Activated CD8-positive, alpha-beta memory T cell treated with anti-CD3 and anti-CD28 coated beads, Interleukin-2, amount 50 U/mL, for 24 hours (primary cell): Measurements from ENCODE around the gene XBP1.
"Not testable (repeated sequence)": the region's sequence is repeated elsewhere in the genome, so short reads cannot be mapped to it uniquely, and the experiment has no call there.

Source experiments
- DNase-seq: peaks from one replicate; pipeline ENCODE4 v3.0.0-alpha.2; 2020; ENCODE audit errors: extremely low read depth

XBP1 gene

DNA sequence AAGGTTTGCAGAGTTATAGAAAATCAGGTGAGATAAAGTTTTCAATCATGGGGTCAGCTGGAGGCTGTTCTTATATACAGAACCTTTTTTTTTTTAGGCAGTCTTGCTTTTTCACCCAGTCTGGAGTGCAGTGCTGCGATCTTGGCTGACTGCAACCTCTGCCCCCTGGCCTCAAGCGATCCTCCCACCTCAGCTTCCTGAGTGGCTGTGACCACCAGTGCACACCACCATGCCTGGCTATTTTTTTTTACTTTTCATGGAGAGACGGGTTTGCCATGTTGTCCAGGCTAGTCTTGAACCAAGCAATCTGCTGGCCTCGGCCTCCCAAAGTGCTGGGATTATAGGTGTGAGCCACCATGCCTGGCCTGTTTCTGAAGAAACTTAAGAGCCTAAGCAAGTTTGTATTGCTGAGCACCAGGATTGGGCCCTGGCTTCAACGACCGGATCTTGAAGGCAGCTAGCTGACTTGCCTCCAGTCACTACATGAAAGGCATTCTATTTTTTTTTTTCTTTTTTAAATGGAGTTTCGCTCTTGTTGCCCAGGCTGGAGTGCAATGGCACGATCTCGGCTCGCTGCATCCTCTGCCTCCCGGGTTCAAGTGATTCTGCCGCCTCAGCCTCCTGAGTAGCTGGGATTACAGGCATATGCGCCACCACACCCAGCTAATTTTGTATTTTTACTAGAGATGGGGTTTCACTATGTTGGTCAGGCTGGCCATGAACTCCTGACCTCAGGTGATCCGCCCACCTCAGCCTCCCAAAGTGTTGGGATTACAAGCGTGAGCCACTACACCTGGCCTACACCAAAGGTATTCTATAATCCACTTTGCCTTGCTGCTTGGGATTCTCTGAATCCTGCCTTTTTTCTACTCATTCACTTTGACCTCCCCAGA is 7.6 kb downstream of the XBP1 start:
- no peak for DNase-seq

DNA sequence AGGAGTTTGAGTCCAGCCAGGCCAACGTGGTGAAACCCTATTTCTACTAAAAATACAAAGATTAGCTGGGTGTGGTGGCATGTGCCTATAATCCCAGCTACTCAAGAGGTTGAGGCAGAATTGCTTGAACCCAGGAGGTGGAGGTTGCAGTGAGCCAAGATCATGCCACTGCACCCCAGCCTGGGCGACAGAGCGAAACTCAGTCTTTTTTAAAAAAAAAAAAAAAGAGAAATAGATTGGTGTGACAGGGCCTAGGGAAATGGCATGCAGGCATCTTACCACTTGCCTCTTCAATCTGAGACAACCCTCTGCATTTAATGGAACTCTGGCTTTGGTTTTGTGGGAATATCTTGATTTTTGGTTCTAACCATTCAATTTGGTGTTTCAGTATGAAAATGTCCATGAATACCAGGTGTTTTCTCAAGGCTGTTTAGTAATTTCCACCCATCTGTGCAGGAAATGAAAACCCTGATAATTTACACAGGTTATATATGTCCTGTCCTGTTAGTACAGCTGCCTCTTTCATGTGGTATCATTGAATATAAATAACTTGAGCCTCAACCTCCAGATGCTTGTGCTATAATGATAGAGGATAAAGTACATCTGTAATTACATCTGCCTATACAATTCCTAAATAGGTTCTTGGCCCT is 8.4 kb downstream of the XBP1 start:
- no peak for DNase-seq

GRCh38 chr22:28791124-28791523 is 9.2 kb downstream of the XBP1 start:
- no peak for DNase-seq

GRCh38 chr22:28788601-28789000 is 11.8 kb downstream of the XBP1 start:
- no peak for DNase-seq

DNA sequence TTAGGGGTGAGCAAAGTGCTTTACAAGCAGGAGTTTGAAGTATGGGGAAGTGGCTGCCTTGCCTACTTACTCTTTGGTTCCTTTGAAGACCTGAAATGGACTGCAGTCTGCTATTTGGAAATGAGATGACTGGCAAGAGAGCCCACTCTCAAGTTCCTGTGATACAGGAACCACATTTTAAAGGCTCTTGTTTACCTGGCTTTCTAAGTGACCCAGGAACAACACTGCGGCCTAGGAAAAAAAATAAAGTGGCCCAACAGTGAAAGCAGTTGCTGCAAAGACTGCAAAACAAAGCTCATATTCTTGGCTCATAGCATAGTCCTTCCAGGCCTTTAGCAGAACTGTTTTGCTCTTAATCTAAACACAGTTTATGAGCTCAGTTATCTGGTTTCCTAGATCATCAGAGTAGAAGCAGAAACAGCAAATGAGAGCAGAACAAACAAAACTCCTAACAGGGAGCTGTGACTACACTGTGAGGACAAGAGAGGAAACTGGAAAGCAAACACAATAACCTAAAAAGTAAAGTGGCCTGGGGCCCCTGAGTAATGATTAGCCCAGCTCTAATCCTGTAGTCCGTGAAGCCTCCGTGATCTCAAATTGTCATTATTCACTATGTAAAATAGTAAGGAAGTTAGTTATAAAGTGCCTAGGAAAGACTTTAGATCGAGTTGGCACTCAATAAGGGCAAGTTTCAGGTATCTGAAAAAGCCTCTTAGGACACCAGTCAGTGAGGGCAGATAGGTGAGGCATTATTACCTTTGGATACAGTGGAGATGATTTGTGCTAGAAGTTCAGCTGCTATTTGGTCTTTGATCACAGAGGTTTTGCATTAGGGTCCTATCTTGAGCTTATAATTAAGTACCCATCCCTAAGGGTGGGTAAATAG is 16.3 kb downstream of the XBP1 start:
- DNase-seq, result no peak

- no peak for DNase-seq
These were observed 20.1 kb downstream of the XBP1 start for GRCh38 chr22:28780296-28780695.

DNA sequence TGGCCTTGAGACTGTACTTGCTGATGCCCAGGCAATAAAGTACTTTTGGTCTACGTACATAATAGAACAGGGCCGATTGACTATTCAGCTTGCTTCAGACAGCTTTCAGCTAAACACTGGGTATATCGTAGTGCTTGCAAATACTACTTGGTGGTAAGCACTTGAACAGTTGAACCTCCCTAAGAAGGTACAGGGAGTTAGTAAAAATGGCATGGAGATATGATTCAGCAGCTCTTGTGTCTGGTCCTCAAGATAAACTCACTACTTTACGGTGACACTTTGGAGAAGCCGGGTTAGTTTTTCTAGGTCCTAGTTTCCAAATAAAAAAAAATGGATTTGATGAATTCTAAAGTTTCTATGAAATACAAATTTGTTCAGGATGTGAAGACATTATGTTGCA is 20.5 kb downstream of the XBP1 start:
- DNase-seq, result no peak

- DNase-seq, result no peak
These were observed 26.0 kb downstream of the XBP1 start for GRCh38 chr22:28774378-28774777.

- no peak for DNase-seq
These were observed 26.9 kb downstream of the XBP1 start for GRCh38 chr22:28773461-28773867.

DNA sequence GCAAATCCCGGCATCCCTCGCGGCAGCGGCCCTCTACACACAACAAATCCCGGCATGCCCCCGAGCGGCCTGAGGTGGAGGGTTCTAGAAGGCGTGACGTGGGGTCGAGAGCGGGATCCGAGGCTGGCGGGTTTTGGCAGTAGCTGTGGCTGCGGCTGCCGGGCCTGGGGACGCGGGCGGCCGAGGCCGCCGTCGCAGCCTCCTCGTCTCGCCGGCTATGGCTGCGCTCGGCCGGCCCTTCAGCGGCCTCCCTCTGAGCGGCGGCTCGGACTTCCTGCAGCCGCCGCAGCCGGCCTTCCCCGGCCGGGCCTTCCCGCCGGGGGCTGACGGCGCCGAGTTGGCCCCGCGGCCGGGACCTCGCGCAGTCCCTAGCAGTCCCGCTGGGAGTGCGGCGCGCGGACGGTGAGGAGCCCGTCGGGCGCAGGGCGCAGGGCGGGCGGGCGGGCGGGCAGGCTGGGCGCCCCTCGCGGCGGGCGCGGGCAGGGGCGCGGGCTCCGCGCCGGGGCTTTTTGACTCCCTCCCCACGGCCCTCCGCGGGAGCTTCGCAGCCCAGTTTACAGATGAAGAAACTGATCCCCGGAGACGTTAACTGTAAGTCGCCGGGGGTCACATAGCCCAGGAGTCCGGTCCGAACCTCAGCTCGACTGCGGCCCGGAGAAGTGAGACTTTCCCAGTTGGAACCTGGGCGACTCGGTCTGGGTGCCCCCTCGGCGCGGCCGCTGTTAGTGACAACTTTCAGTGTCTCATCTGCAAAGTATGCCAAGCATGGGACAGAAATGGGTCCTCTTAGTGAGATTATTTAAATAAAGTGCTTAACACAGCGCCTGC is 27.5 kb downstream of the XBP1 start, which contains the start of gene CCDC117:
CCDC117 (plus strand) TSS at position 63 of the 828 bp plus-strand sequence; CDS start at position 218, 155 bp downstream.
- DNase-seq, result peak; percentile 81

DNA sequence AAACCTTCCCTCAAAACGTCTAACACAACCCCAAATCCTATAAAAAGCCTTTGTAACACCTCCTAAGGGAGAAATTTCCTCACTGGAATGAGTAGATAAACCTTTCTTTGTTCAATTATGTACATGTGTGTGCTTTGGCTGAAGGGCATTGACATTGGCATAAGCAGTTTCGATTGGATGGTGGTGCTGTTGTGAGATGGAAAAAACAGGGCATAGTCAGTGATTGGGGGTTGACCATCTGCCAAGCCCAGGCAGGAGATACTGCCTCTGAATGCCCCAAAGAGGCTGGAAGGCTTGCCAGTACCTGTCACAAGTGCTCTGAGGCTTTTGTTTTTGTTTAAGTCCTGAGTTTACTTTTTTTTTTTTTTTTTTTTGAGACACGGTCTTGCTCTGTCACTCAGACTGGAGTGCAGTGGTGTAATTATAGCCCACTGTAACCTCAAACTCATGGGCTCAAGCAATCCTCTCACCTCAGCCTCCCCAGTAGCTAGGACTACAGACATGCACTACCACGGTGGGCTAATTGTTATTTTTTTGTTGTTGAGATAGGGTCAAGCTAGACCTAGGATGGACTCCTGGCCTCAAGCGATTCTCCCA is 29.1 kb downstream of the XBP1 start:
- no peak for DNase-seq

- DNase-seq, result no peak
These were observed 30.8 kb downstream of the XBP1 start for GRCh38 chr22:28769394-28770085.

- DNase-seq, result no peak
These were observed 31.5 kb downstream of the XBP1 start for GRCh38 chr22:28768701-28769393.

DNA sequence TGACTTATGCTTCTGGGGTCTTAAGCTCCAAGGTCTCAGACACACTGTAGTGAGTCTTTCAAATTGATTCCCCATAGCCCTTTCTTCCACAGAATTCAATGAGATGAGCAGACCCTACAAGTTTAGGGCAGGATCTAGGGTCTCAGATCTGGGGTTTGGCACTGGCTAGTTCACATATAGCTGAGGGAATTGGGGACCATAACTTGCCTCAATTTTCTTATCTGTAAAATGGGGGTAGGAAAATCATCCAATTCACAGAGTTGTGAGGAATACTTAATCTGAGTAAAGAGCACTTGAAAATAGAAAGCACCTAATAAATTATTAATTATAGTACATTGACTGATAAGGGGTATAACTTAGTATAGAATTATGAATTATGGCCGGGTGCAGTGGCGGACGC is 33.7 kb downstream of the XBP1 start:
- DNase-seq, result no peak

- not testable (repeated sequence) for DNase-seq
These were observed 38.4 kb downstream of the XBP1 start for GRCh38 chr22:28762000-28762399.

- no peak for DNase-seq
These were observed 39.0 kb downstream of the XBP1 start for GRCh38 chr22:28761449-28761755.

- no peak for DNase-seq
These were observed 40.4 kb downstream of the XBP1 start for GRCh38 chr22:28759861-28760560.

DNA sequence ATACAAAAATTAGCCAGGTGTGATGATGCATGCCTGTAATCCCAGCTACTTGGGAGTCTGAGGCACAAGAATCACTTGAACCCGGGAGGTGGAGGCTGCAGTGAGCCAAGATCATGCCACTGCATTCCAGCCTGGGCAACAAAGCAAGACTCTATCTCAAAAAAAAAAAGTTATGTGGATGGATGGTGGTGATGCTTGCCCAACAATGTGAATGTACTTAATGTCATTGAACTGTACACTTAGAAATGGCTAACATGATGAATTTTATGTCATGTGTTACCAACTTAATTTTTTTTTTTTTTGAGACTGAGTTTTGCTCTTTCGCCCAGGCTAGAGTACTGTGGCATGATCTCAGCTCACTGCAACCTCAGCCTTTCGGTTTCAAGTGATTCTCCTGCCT is 45.9 kb downstream of the XBP1 start:
- not testable (repeated sequence) for DNase-seq

DNA sequence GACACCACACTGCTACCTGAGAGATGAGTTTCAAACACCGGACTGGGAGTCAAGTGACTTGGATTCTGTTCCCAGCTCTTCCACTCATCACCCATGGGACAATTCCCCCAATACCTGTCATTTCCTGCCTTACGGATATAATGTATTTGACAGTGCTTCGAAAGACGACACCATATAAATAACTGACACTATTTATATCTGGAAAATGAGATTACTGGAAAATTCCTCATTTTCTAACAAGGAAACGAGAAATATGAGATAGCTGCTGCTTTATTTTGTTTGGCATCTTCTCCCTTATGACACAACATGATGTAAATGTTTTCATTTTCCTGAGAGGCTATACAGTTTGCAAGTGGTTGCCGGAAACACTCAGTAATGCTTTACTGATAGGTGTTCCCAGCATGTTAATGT is 49.9 kb downstream of the XBP1 start:
- DNase-seq, result no peak
